Activated T-cell treated with anti-CD3 and anti-CD28 coated beads, Interleukin-2, amount 50 U/mL, for 72 hours (primary cell): ENCODE data around the gene ABCF3. TPM values are rescaled to one million over a fixed set of nuclear protein-coding genes. Genes with fewer than 3 reads are reported as not detected.
A peak's percentile ranks its signal among the peaks of the same experiment; 100 is the strongest.
"Not testable (repeated sequence)": the region's sequence is repeated elsewhere in the genome, so short reads cannot be mapped to it uniquely, and the experiment has no call there.

Experiments
- ATAC-seq, 2 donors: fragments of 150-1000 bp; cut with Tn5 transposase; replicated peaks in 1 of 2; 2 replicates each; pipeline ENCODE4 v1.10.0; 2021; ENCODE audit warnings: moderate library complexity in 2 of 2, mild to moderate bottlenecking in 1 of 2
- DNase-seq, 2 donors: peaks; one replicate each; pipeline ENCODE4 v3.0.0; 2021 to 2022; ENCODE audit warnings: mixed read lengths in 1 of 2
- H3K27ac Mint-ChIP-seq: one replicate; pipeline ENCODE4 v1.8.0; 2022; ENCODE audit warnings: mild to moderate bottlenecking, moderate library complexity, mixed read lengths
- H3K27me3 Mint-ChIP-seq: one replicate; pipeline ENCODE4 v1.8.0; 2022; ENCODE audit warnings: low read depth, mixed read lengths
- H3K36me3 Mint-ChIP-seq, 2 donors: one replicate each; pipeline ENCODE4 v1.8.0; 2022; ENCODE audit warnings: mixed read lengths in 2 of 2, mild to moderate bottlenecking in 1 of 2; ENCODE audit not compliant: insufficient read depth in 2 of 2
- H3K4me1 Mint-ChIP-seq: one replicate; pipeline ENCODE4 v1.8.0; 2022; ENCODE audit warnings: low read depth, mixed read lengths
- H3K4me3 Mint-ChIP-seq, 2 donors: one replicate each; pipeline ENCODE4 v1.8.0; 2022; ENCODE audit warnings: mild to moderate bottlenecking in 2 of 2, mixed read lengths in 2 of 2, moderate library complexity in 2 of 2
- H3K9me3 Mint-ChIP-seq, 2 donors: one replicate each; pipeline ENCODE4 v1.8.0; 2022; ENCODE audit warnings: mixed read lengths in 2 of 2
- total RNA-seq, 2 donors: library from RNA; stranded (reverse); gene quantifications; one replicate each; pipeline ENCODE4 v1.2.3, GENCODE V29; 2022

The ABCF3 gene, protein sequence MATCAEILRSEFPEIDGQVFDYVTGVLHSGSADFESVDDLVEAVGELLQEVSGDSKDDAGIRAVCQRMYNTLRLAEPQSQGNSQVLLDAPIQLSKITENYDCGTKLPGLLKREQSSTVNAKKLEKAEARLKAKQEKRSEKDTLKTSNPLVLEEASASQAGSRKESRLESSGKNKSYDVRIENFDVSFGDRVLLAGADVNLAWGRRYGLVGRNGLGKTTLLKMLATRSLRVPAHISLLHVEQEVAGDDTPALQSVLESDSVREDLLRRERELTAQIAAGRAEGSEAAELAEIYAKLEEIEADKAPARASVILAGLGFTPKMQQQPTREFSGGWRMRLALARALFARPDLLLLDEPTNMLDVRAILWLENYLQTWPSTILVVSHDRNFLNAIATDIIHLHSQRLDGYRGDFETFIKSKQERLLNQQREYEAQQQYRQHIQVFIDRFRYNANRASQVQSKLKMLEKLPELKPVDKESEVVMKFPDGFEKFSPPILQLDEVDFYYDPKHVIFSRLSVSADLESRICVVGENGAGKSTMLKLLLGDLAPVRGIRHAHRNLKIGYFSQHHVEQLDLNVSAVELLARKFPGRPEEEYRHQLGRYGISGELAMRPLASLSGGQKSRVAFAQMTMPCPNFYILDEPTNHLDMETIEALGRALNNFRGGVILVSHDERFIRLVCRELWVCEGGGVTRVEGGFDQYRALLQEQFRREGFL
- 10 to 100 TPM; 70.8 to 71.6 TPM for total RNA-seq

DNA sequence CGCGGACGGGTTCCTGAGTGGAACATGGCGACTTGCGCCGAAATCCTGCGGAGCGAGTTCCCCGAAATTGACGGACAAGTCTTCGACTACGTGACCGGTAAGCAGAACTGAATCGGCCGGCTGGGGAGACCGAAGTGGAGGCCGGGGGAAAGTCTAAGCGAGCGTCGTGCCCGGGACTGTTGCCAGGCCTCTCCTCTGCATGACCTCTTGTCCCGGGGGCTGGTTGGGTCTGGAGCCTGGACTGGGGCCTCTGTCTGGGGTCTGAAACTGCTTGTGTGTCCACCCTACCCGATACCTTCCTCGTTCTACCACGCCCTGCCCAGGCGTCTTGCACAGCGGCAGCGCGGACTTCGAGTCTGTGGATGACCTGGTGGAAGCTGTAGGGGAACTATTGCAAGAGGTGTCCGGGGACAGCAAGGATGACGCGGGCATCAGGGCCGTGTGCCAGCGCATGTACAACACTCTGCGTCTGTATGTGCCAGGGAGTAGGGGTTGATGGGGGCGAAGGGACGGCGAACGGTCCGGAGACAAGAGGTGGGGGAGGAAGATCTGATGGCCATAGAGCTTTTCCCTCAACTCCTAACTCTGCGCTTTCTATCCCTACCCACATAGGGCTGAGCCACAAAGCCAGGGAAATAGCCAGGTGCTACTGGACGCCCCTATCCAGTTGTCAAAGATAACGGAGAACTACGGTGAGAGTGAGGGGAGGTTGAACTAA, at the start of gene ABCF3:
Gene ABCF3, plus strand, starts transcription at position 16 of the 718 bp plus-strand sequence. Its CDS starts 9 bp downstream, at position 25.
- Mint-ChIP-seq H3K4me1 (peaks cover 39% of the 10 kb centered on the region), H3K36me3 (peaks cover 5 to 9% of the 10 kb centered on the region in 2 donors), H3K4me3 (peak within 1 kb of the TSS; percentile 95 to 96), H3K27ac (peak within 1 kb of the TSS; percentile 96), H3K9me3 (no peaks in the 10 kb centered on the region), H3K27me3 (no peaks in the 10 kb centered on the region)
- DNase-seq (peak in 1 of 2 donors; percentile 31), ATAC-seq (peak; percentile 27 to 31)

DNA sequence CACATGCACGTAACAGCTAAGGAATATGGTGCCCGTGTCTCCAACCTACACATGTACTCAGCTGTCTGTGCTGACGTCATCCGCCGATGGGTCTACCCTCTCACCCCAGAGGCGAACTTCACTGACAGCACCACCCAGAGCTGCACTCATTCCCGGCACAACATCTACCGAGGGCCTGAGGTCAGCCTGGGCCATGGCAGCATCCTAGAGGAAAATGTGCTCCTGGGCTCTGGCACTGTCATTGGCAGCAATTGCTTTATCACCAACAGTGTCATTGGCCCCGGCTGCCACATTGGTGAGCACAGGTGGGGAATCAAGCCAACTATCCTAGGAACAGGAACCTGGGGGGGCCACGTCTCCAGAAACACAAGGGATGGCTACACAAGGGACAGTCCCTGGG, 45.6 kb upstream of the ABCF3 start:
- Mint-ChIP-seq H3K4me1 (peaks cover 20% of the 10 kb centered on the region), H3K36me3 (peaks cover 0 to 11% of the 10 kb centered on the region in 2 donors), H3K27me3 (no peaks in the 10 kb centered on the region), H3K4me3 (no peak overlapping the region), H3K27ac (peak overlapping the region; percentile 16), H3K9me3 (no peaks in the 10 kb centered on the region)
- DNase-seq (no peak), ATAC-seq (no peak)

DNA sequence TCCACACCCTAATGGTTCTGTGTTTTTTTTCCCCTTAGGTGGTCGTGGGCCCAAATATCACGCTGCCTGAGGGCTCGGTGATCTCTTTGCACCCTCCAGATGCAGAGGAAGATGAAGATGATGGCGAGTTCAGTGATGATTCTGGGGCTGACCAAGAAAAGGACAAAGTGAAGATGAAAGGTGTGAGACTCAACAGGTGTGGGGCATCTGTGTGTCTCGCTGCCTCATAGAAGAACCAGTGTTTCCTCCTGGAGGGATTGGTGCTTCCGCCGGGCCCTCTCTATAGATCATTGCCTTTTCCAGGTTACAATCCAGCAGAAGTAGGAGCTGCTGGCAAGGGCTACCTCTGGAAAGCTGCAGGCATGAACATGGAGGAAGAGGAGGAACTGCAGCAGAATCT, 43.8 kb upstream of the ABCF3 start:
- Mint-ChIP-seq H3K4me3 (no peak overlapping the region), H3K9me3 (no peaks in the 10 kb centered on the region), H3K4me1 (peaks cover 5% of the 10 kb centered on the region), H3K27me3 (no peaks in the 10 kb centered on the region), H3K36me3 (peaks cover 0 to 11% of the 10 kb centered on the region in 2 donors), H3K27ac (peak overlapping the region; percentile 36)
- no peak for ATAC-seq
- no peak for DNase-seq

DNA sequence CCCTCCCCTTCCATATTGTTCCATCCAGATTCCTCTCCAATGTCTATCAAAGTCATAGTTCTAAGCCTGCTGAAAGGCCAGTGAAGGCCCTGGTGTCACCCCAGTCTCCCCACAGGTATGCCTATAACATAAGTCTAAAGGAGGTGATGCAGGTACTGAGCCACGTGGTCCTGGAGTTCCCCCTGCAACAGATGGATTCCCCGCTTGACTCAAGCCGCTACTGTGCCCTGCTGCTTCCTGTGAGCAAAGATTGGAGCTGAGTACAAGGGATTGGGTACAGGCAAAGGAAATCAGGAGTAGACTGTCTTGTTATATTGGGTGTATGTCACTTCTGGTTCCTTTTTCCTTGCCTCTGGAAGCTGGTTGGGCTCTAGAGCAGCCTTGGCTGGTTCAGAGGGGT, 42.7 kb upstream of the ABCF3 start:
- H3K4me1 Mint-ChIP-seq, result no peaks in the 10 kb centered on the region
- peaks cover 0 to 10% of the 10 kb centered on the region in 2 donors for H3K36me3 Mint-ChIP-seq
- DNase-seq, result no peak
- H3K4me3 Mint-ChIP-seq, result no peak overlapping the region
- peak in 1 of 2 donors; percentile 53 for ATAC-seq
- no peaks in the 10 kb centered on the region for H3K9me3 Mint-ChIP-seq
- no peaks in the 10 kb centered on the region for H3K27me3 Mint-ChIP-seq
- peak overlapping the region; percentile 46 for H3K27ac Mint-ChIP-seq

DNA sequence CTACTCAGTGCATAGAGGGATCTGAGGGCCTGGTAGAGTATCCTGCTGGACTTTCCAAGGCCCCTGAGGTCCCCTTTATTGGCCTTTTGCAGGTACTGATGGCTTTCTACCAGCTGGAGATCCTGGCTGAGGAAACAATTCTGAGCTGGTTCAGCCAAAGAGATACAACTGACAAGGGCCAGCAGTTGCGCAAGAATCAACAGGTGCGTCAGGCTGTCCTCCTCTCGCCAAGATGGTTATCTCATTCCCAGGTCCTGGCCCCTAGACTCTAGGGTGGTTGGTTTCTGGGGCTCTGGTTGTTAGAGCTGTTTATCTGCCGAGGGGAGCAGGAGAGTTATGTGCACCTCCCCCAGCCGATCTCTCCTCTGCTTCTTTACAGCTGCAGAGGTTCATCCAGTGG, 41.5 kb upstream of the ABCF3 start:
- no peaks in the 10 kb centered on the region for H3K4me1 Mint-ChIP-seq
- no peaks in the 10 kb centered on the region for H3K27me3 Mint-ChIP-seq
- H3K9me3 Mint-ChIP-seq, result no peaks in the 10 kb centered on the region
- no peak overlapping the region for H3K27ac Mint-ChIP-seq
- no peak for ATAC-seq
- H3K36me3 Mint-ChIP-seq, result peaks cover 0 to 10% of the 10 kb centered on the region in 2 donors
- DNase-seq, result no peak
- no peak overlapping the region for H3K4me3 Mint-ChIP-seq

DNA sequence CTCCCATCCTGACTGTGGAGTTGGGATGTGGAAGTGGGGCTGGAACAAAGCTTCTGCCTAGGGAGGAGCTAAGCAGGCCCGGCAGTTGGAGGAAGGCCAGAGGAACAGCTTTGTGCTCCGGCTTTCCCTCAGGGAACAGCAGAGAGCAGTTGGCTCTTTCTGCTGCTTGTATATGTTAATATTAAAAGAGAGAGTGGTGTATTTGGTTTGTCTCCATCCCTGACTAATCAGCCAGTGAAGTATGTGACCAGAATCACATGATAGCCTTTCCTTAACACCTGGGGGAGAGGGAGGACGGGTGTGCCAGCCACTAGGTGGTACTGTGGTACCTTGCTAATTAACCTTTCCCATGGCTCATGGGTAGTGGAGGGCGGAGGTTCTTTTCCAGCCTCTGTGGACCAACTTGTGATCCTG, 40.9 kb upstream of the ABCF3 start:
- Mint-ChIP-seq H3K4me3 (no peak overlapping the region), H3K27me3 (no peaks in the 10 kb centered on the region), H3K4me1 (no peaks in the 10 kb centered on the region), H3K9me3 (no peaks in the 10 kb centered on the region), H3K36me3 (peaks cover 0 to 8% of the 10 kb centered on the region in 2 donors), H3K27ac (no peak overlapping the region)
- DNase-seq (peak; percentile 21 to 26), ATAC-seq (peak; percentile 59 to 66)

DNA sequence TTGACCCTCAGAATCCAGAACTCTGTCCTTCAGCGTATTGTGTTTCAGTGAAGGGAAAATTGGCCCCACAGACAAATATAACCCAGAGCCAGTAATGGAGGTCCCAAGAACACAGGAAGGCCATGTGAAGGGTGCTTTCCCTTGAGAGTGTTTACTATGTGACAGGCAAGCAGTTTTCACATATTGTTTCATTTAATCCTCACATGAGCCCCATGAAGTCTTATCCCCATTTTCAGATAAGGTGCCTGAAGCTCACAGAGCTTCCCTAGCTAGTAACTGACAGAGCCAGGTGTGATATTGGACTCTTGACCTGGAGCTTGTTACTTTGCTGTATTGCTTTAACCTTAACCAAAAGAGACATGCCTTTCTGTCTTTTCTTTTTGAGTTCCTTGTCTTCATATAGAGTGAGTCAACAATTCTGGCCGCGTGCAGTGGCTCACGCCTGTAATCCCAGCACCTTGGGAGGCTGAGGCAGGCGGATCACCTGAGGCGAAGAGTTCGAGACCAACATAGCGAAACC, 40.2 kb upstream of the ABCF3 start:
- Mint-ChIP-seq H3K36me3 (peaks cover 0 to 4% of the 10 kb centered on the region in 2 donors), H3K27me3 (no peaks in the 10 kb centered on the region)
- no peak for ATAC-seq

DNA sequence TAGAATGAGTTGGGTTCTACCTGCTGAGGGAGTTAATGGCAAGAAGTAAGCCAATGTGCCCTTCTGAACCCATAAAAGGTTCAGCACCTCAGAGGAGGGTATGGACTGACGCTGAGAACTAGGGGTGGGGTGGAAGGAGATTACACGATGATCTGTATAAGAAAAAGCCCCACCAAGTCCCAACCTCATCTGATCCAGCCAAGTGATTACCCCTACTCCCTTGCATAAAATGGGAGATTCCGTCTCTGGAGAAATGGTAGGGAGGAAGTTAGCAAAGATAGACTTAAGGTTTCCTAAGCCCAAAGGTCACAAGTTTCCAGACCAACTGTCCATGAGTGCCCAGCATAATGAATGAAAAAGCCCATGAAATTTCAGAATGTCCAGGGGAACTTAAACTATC, 37.9 kb upstream of the ABCF3 start:
- Mint-ChIP-seq H3K4me3 (no peak overlapping the region), H3K27ac (no peak overlapping the region), H3K9me3 (no peaks in the 10 kb centered on the region), H3K4me1 (no peaks in the 10 kb centered on the region), H3K27me3 (no peaks in the 10 kb centered on the region), H3K36me3 (no peaks in the 10 kb centered on the region)
- DNase-seq (no peak), ATAC-seq (no peak)

More for the DNA sequence above, 40.2 kb upstream of the ABCF3 start:
- Mint-ChIP-seq H3K4me1 (no peaks in the 10 kb centered on the region), H3K27ac (no peak overlapping the region), H3K9me3 (no peaks in the 10 kb centered on the region), H3K4me3 (no peak overlapping the region)
- no peak for DNase-seq

DNA sequence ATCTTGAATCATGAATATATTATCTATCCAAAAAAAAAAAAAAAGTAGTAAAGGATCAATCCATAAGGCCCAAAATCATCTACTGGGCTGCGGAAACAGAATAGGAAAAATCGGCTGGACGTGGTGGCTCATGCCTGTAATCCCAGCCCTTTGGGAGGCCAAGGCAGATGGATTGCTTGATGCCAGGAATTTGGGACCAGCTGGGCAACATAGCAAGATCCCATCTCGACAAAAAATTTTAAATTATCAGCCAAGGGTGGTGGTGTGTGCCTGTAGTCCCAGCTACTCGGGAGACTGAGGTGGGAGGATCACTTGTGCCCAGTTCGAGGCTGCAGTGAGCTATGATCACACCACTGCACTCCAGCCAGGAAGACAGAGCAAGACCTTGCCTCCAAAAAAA, 36.9 kb upstream of the ABCF3 start:
- no peak for DNase-seq
- Mint-ChIP-seq H3K27ac (no peak overlapping the region), H3K4me3 (no peak overlapping the region), H3K9me3 (no peaks in the 10 kb centered on the region), H3K4me1 (no peaks in the 10 kb centered on the region), H3K27me3 (no peaks in the 10 kb centered on the region), H3K36me3 (no peaks in the 10 kb centered on the region)
- ATAC-seq, result no peak

DNA sequence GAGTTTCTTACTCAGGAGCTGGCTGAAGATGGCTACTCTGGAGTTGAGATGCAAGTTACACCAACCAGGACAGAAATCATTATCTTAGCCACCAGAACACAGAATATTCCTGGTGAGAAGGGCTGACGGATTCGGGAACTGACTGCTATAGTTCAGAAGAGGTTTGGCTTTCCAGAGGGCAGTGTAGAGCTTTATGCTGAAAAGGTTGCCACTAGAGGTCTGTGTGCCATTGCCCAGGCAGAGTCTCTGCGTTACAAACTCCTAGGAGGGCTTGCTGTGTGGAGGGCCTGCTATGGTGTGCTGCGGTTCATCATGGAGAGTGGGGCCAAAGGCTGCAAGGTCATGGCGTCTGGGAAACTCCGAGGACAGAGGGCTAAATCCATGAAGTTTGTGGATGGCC, 36.2 kb upstream of the ABCF3 start:
- not testable (repeated sequence) for H3K4me1 Mint-ChIP-seq, H3K9me3 Mint-ChIP-seq, H3K27me3 Mint-ChIP-seq, H3K27ac Mint-ChIP-seq, H3K36me3 Mint-ChIP-seq, DNase-seq, H3K4me3 Mint-ChIP-seq, ATAC-seq

DNA sequence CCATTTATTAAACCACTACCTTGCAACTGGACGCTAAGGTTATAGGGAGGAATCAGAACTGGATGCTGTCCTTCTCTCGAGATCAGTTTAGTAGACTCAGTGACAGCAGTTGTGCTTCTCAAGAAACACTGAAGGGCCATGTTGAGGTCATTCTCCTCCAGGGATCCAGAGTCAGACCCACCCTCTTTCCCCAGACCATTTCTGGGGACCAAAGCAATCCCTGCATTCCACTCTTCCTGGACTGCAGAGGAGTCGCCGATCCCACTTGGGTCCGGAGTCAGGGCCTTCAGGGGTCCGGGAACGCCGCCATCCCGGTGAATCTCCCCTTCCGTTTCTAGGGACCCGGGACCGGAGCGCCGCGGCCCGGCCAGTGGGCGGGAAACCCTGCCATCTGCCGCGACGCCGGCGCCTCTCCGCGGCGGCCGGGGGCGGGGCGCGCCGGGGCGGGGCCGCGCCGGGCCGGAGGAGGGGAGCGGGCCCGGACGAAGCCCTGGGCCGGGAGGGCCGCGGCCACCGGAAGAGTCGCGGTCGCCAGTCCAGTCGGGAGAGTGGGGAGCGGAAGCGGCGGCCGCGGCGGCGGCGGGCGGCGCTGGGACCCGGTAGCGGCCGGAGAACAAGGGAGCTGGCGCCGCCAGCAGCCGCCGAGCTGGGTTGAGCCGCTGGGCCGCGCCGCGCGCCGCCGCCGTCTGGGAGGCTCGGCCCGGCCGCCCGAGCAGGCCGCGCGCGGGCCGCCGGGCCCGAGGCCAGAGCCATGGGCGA, 30.9 kb upstream of the ABCF3 start, which contains the start of gene DVL3:
Gene DVL3, plus strand, starts transcription at position 493 of the 759 bp plus-strand sequence. Its CDS starts 259 bp downstream, at position 752.
- Mint-ChIP-seq H3K9me3 (no peaks in the 10 kb centered on the region), H3K27ac (peak within 1 kb of the TSS; percentile 86), H3K36me3 (peaks cover 1 to 5% of the 10 kb centered on the region in 2 donors), H3K4me1 (peaks cover 21% of the 10 kb centered on the region), H3K4me3 (peak within 1 kb of the TSS; percentile 98 to 99), H3K27me3 (no peaks in the 10 kb centered on the region)
- DNase-seq (peak; percentile 60 to 77), ATAC-seq (peak; percentile 85 to 91)
